GM18505 (cell line): ENCODE results near the gene ST6GALNAC3.
"Not testable (repeated sequence)": the region's sequence is repeated elsewhere in the genome, so short reads cannot be mapped to it uniquely, and the experiment has no call there.

Experiments
- ATAC-seq: cut with Tn5 transposase; IDR thresholded peaks from one replicate; pipeline ENCODE4 v1.9.1; 2021; ENCODE audit not compliant: unreplicated experiment
- POLR2A ChIP-seq: IDR thresholded peaks from 4 replicates; pipeline ENCODE4 v1.6.1; 2011; ENCODE audit warnings: borderline replicate concordance; ENCODE audit not compliant: insufficient read depth, insufficient read length; ENCODE audit errors: extremely low read depth

The ST6GALNAC3 gene

DNA sequence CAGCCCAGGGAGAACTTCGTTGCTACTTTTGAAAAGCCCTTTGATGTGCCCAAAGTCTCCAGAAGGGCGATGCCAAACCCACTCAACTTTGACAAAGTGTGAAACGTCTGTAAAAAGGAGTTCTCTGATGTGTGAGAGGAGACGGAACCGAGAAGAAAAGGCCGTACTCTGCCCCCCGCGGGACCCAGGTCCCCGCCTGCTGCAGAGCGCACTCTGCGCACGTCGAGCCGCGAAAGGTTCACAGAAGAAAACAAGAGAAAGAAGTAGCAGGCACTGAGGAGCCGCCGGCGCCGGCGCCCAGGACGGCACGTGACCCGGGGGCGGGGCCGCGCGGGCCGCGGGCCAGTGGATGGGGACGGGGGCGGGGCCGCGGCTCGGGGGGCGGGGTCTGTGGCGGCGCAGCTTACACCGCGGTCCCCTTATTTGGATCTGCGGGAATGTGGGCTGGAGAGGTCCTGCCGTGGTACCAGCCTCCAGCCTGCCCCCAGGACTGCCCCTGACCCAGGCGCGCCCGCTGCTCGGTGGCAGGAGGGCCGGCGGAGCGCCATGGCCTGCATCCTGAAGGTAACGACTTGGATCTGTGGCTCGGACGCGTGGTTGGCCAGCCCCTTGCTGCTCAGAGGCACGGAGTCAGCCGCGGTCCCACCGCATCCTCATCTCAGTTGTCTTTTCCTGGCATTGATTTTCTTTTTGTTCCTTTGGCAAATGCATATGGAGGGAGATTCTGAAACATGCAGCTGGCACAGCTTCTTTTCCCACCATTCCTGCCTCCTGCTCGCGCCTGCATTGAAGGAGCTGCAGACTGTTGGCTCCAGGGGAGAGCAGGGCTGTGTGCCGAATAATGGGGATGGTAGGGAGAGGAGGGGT, at the start of gene ST6GALNAC3:
Gene ST6GALNAC3, plus strand, starts transcription at position 426 of the 867 bp plus-strand sequence.
- peak; percentile 91 for ATAC-seq
- TF ChIP-seq POLR2A, result no peak

- no peak for ATAC-seq
- no peak for TF ChIP-seq POLR2A
Observed at GRCh38 chr1:76027341-76027740, 47.2 kb upstream of the ST6GALNAC3 start.

DNA sequence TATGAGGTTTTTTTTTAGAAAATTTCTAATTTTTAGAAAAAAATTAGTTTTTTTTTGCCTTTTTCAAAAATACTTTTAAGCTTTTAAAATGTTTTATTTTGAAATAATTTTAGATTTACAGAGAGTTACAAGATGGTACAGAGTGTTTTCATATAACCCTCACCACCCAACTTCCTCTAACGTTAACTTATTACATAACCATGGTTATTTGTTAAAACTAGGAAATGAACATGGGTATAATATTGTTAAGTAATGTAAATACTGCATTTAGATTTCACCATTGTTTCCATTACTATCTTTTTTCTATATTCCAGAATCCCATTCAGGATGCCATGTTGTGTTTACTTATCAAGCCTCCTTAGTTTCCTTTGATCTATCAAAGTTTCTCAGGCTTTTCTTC, 45.2 kb upstream of the ST6GALNAC3 start:
- no peak for TF ChIP-seq POLR2A
- ATAC-seq, result no peak

DNA sequence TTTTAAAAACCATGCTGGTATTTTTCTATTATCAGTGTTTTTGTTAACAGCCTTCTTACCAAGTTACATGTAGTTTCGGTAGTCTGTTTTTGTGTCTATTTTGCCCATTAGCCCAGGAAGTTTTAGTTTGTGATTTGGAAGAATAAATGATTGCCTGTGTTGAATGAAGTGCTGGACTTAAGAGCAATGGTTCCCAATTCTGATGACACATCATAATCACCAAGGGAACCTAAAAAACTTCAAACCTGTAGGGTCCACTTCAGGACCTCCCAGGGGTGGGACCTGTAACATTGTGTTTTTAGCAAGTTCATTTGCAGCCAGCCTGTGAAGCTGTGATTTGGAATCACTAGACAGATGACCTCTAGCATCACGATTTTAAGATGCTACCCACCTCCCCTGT, 43.0 kb upstream of the ST6GALNAC3 start:
- no peak for ATAC-seq
- TF ChIP-seq POLR2A, result no peak

DNA sequence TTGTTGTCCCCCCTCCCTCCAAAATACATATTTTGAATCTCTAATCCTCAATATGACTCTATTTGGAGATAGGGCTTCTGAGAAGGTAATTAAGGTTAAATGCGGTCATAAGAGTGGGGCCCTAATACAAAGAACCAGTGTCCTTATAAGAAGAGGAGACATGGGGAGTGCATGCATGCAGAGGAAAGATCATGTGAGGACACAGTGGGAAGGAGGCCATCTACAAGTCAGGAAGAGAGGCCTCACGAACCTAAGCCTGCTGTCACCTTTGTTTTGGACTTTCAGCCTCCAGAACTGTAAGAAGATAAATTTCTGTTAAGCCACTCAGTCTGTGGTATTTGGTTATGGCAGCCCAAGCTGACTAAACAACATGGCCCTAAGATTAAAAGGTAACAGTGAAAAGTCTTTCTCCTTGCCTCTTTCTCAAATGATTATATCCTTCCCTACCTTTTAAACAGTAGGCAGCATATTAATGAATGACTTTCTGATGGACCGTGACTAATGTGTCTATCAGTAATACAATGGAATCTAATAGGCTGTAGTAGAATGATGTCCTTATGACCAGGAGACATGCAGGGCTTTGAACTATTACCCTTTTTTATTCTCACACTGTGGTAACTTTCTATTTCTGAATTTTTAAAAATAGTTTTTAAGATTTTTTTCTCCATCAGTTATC, 40.6 kb upstream of the ST6GALNAC3 start:
- TF ChIP-seq POLR2A, result no peak
- ATAC-seq, result no peak

- TF ChIP-seq POLR2A, result no peak
- ATAC-seq, result no peak
Observed at GRCh38 chr1:76035053-76035452, 39.5 kb upstream of the ST6GALNAC3 start.

DNA sequence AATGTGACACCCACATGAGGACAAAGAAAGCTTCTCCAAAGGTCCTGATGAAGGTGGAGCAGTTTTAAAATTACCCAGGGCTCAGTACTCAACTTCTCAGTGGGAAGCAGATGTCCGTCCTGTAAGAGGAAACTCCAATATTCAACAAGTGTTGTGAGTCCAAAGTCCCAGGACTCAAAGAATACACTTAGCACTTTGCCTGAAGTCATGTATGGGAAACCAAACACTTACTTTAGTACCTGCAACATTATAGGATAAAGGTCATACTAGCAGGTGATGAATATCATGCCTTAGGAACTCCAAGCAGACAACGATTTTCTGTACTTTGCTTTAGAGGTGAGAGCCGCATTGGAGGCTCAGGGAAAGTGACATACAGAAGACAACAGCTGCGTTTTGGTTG, 37.2 kb upstream of the ST6GALNAC3 start:
- no peak for ATAC-seq
- TF ChIP-seq POLR2A, result no peak

- no peak for ATAC-seq
- no peak for TF ChIP-seq POLR2A
Observed at GRCh38 chr1:76038287-76039004, 36.1 kb upstream of the ST6GALNAC3 start.

GRCh38 chr1:76046149-76046548, 28.4 kb upstream of the ST6GALNAC3 start:
- ATAC-seq, result no peak
- TF ChIP-seq POLR2A, result no peak

DNA sequence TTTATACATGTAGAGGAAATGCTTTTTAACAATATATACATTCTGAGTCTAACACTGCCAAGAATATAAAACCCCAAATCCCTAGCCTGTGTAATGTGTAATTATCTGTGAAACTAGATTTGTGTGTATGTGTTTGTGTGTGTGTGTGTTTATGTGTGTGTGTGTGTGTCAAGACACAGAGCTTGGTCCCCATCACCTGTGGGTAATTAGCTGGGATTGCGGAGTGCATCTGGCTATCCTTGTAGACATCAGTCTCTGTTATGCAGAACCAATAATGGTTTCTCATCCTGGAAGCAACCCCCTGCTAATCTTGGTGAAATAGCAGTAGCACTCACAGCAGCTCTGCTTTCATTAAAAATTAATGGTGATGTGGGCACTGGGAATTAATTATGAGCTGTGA, 26.3 kb upstream of the ST6GALNAC3 start:
- no peak for ATAC-seq

DNA sequence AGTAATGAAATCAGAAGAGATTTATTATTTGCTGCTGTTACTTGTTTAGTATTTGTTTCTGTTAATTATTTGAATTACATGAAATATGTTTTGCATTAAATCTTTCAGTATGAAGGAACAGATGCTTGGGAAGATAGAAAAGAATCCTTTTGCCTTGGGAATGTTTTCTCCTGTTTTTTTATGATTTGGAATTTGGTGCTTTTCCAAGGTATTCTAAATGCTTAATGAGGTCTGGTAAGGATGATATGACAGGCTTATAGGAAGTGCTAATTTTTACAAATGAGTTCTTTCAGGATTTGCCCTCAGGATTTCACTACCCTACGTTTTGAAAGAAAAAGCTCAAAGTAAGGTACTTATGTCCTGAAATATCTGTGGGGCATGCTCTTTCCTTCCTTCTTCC, 25.6 kb upstream of the ST6GALNAC3 start:
- TF ChIP-seq POLR2A, result no peak
- ATAC-seq, result no peak

More for the DNA sequence above, 26.3 kb upstream of the ST6GALNAC3 start:
- no peak for TF ChIP-seq POLR2A

DNA sequence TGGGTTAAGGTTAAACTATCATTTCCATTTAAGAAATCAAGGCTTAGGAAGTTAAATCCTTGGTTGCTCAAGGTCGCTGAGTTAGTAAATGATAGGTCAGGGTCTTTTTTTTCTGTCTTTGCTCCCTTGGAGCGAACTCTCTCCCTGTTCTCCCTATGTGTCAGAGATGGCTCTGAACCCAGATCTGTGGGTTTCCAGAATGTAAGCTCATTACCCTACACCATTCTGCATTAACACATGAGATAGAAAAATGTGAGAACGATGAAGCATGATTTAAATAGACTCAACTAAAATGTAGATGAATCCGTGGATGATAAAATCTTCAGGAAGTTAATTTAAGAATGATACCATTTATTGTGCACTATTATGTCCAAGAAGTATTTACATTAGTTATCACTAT, 25.0 kb upstream of the ST6GALNAC3 start:
- no peak for TF ChIP-seq POLR2A
- no peak for ATAC-seq

DNA sequence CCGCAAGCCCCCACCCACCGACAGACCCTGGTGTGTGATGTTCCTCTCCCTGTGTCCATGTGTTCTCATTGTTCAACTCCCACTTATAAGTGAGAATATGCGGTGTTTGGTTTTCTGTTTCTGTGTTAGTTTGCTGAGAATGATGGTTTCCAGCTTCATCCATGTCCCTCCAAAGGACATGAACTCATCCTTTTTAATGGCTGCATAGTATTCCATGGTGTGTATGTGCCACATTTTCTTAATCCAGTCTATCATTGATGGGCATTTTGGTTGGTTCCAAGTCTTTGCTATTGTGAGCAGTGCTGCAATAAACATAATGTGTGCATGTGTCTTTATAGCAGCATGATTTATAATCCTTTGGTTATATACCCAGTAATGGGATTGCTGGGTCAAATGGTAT, 24.5 kb upstream of the ST6GALNAC3 start:
- not testable (repeated sequence) for ATAC-seq
